ENCODE data around the gene PFN4.

DNA sequence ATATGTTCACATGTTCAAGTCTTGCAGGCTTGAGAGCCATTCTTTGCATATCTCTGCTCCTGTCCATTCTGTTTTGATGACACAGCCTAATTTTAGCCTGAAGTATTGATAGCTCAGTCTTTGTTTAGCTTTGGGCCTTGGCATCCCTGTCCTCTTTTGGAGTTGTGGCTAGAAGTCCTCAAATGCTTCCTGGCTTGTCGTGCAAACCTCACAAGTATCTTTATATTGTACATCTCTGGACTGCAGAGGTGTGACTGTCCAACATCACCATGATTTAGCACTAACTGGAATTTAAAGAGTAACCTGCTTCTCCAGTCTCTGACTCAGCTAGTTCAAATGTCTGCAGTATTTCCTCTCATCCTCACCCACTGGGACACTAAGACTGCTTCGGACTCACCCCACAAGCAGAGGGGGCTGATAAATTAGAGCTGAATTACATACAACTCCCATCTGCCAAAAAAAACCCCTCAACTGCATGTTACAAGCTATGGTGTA, 11.7 kb downstream of the PFN4 start:
- TF ChIP-seq CTCF (IDR thresholded peaks at IDR 0.05), result no peak
- no peak for TF ChIP-seq POLR2A (IDR thresholded peaks at IDR 0.05)

Data from esophagus squamous epithelium (tissue), 4 donors.